HCEC 1CT (cell line): ENCODE results near the gene RPS10.
A peak's percentile ranks its signal among the peaks of the same experiment; 100 is the strongest.
"Not testable (repeated sequence)": the region's sequence is repeated elsewhere in the genome, so short reads cannot be mapped to it uniquely, and the experiment has no call there.

Experiments
- DNase-seq: peaks from one replicate; pipeline ENCODE4 v3.0.0-alpha.2; 2017

Gene RPS10

DNA sequence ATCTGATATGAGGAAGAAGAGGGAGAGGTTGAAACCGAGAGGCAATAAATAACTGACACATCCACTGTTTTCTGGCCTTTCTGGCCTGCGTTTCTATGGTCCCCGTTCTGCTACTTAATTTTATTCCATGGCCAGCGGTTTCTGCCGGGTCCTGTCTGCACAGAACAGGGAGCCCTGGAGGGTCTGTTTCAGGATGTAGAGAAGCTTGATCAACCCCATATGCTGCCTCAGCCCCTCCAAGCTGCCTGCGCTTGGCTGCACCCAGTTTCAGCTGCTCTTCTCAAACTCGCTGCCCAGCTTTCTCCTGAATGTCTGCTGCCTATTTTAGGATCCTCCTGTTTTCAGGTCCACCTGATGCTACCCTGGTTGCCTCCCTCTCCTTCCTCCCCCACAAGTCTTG is 21.5 kb upstream of the RPS10 start:
- no peak for DNase-seq

DNA sequence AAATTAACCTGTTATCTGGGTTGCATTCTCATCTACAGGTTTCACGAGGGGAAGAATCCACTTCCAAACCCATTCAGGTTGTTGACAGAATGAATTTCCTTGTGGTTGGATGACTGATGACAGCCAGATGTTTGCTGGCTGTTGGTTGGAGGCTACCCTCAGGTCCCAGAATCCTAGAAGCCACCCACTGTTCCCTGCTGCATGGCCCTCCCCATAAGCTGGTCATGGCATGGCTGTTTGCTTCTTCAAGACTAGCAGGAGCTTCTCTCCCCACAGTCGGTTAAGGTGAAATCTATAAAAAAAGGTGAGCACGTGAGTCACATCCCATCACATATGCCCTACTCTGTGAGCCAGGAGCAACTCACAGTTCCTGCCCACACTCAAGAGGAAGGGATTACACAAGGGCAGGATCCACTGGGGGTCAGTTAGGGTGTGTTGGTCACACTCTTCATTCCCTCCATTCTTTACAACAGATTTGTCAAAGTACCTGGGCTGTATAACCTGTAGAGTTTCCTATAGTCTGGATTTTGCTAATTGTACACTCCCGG is 19.5 kb upstream of the RPS10 start:
- no peak for DNase-seq

- DNase-seq = no peak
These were observed 15.7 kb upstream of the RPS10 start for GRCh38 chr6:34441526-34441925.

DNA sequence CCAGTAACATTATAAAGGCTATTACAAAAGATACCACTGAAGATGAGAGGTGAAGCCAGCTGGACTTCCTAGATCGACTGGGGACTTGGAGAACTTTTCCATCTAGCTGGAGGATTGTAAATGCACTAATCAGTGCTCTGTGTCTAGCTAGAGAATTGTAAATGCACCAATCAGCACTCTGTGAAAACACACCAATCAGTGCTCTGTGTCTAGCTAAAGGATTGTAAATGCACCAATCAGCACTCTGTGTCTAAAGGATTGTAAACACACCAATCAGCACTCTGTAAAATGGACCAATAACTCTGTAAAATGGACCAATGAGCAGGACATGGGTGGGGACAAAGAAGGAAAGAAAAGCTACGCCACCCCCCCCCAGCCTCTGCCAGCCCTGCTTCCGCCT is 13.6 kb upstream of the RPS10 start:
- no peak for DNase-seq

GRCh38 chr6:34438705-34439104 is 12.8 kb upstream of the RPS10 start:
- no peak for DNase-seq

DNA sequence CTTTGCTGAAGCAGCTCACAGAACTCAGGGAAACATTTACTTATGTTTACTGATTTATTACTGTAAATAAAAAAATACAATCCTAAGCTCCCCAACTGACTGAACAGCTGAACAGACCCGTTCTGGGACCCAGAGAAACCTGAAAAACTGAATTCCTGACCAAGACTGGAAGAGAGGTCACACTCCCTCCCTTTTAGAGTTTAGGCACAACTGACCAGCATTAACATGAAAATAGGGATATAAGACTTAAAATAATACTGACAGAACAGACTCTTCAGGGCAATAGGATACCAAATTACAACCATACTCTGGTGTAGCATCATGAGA is 11.7 kb upstream of the RPS10 start:
- DNase-seq = no peak

- DNase-seq = no peak
These were observed 11.2 kb upstream of the RPS10 start for GRCh38 chr6:34436803-34437643.

GRCh38 chr6:34435916-34436315 is 10.0 kb upstream of the RPS10 start:
- no peak for DNase-seq

GRCh38 chr6:34425132-34425497 is 754 bp downstream of the RPS10 start:
- DNase-seq = no peak

GRCh38 chr6:34424200-34425131 is 1.4 kb downstream of the RPS10 start:
- no peak for DNase-seq

DNA sequence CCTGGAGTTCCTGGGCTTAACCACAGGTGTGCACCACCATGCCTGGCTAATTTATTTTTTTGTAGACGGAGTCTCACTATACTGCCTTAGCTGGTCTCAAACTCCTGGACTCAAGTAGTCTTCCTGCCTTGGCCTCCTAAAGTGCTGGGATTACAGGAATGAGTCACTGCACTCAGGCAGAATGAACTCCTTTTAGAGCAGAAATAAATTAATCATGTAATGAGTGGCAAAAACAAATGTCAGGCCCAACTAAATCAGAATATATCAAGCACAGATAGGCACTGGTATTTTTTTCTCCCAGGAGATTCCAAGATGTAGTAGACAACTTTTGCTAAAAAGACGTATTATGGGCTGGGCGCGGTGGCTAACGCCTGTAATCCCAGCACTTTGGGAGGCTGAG is 2.6 kb downstream of the RPS10 start:
- peak; percentile 27 for DNase-seq

DNA sequence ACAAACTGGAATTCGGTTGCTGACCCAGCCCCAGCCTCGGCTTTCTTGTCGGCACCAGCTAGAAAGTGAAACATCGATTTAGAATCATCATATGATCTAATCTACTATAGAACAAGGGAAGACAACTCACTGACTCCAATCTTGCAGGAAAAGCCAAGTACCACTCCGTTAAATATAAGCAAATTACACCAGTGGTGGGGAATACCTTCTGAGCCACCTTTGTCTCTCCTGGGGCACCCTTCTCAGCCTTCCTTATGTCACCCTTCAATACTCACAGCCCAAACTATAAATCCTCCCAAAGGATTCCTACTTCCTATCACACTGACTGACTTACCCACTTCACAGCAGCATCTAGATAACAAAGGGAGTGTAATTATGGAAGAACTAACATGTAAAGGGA is 7.5 kb downstream of the RPS10 start:
- DNase-seq = no peak

- no peak for DNase-seq
These were observed 8.9 kb downstream of the RPS10 start for GRCh38 chr6:34416877-34417371.

GRCh38 chr6:34414999-34415858 is 10.6 kb downstream of the RPS10 start:
- DNase-seq = peak; percentile 77

- peak; percentile 33 for DNase-seq
These were observed 13.1 kb downstream of the RPS10 start for GRCh38 chr6:34412643-34413214.

- DNase-seq = no peak
These were observed 13.9 kb downstream of the RPS10 start for GRCh38 chr6:34412016-34412415.

DNA sequence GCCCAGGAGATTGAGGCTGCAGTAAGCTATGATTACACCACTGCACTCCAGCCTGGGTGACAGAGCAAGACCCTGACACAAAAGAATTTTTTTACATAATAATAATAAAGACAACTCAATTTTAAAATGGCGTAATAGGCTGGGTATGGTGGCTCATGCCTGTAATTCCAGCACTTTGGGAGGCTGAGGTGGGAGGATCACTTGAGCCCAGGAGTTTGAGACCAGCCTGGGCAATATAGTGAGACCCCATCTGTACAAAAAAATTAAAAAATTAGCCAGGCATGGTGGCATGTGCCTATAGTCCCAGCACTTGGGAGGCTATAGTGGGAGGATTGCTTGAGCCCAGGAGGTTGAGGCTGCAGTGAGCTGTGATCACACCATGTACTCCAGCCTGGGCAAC is 18.0 kb downstream of the RPS10 start:
- DNase-seq = not testable (repeated sequence)

GRCh38 chr6:34396518-34396917 is 29.4 kb downstream of the RPS10 start:
- no peak for DNase-seq

- DNase-seq = no peak
These were observed 31.9 kb downstream of the RPS10 start for GRCh38 chr6:34393966-34394305.

- DNase-seq = no peak
These were observed 32.5 kb downstream of the RPS10 start for GRCh38 chr6:34393191-34393965.

DNA sequence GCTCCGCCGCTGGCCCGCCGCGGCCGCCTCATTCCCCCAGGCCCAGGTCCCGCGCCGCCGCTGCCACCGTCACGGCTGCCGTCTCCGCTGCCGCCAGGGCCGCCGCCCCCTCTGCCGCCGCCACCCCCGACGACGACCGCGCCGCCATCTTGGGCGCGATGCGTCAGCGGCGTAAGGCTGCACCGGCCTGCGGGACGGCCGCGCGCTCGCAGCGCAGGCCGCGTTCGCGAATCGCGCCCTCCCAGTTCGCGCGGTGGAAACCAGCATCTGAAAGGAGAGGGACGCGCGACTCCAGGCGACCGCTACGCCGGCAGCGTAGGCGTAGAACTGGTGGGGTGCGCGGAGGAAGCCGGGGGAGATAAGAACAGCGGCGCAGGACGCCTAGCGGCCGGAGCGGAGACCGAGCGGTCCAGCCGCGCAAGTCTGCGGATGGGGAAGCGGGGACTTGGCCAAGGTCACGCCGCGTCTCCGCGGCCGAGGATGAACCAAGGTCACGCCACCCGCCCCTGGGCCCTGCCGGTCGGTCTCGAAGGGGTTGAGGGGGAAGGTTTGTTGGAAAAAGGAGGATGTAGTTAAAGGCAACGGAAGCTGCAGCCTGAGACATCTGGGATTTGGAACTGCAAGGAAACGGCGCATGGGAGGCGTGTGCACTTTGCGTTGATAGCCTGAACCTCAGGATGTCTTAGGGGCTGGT is 33.2 kb downstream of the RPS10 start, which contains the start of gene NUDT3:
NUDT3 (minus strand) TSS at position 173 of the 694 bp plus-strand sequence. CDS start 307 bp downstream, outside the sequence.
- DNase-seq = peak; percentile 90
